Cardiac muscle cell (in vitro differentiated cells and primary cell): Measurements from ENCODE around the gene SLC25A53. TPM values are rescaled to one million over a fixed set of nuclear protein-coding genes. Genes with fewer than 3 reads are reported as not detected.
"Not testable (repeated sequence)": the region's sequence is repeated elsewhere in the genome, so short reads cannot be mapped to it uniquely, and the experiment has no call there.

Experiments used
- DNase-seq, 2 donors: peaks; one replicate each; pipeline versions ENCODE4 v3.0.0 to v3.0.0-alpha.2; 2010 to 2017; ENCODE audit warnings: low read depth in 1 of 2, low spot score in 1 of 2
- H3K27ac ChIP-seq: fragments of 200-600 bp; sonication (generic); 2 replicates; pipeline ENCODE4 v1.5.1; 2016
- H3K27me3 ChIP-seq: fragments of 200-600 bp; sonication (generic); 2 replicates; pipeline ENCODE4 v1.6.0; 2016; ENCODE audit warnings: control low read depth
- H3K36me3 ChIP-seq: fragments of 200-600 bp; sonication (generic); 2 replicates; pipeline ENCODE4 v1.5.1; 2016; ENCODE audit warnings: control low read depth
- H3K4me1 ChIP-seq: fragments of 200-600 bp; sonication (generic); 2 replicates; pipeline ENCODE4 v1.8.1; 2017; ENCODE audit warnings: low read depth, mild to moderate bottlenecking, mixed run types
- H3K4me3 ChIP-seq: fragments of 200-600 bp; sonication (generic); 2 replicates; pipeline ENCODE4 v1.5.1; 2016; ENCODE audit warnings: mild to moderate bottlenecking
- H3K9me3 ChIP-seq: fragments of 200-600 bp; sonication (generic); 2 replicates; pipeline ENCODE4 v1.5.1; 2017; ENCODE audit warnings: low read depth, mild to moderate bottlenecking, control low read depth
- CTCF ChIP-seq: IDR thresholded peaks from 2 replicates; pipeline ENCODE4 v1.5.1; 2012; ENCODE audit warnings: low read depth, mild to moderate bottlenecking, low read length
- polyA plus RNA-seq: library from polyadenylated mRNA; unstranded; fragments of >200 nt; fragmentation: Nextera tagmentation; extraction: Ambion mirVana; gene quantifications from 2 replicates; pipeline ENCODE4 v1.2.1, GENCODE V29; 2016
- total RNA-seq: library from RNA; depleted of rRNA; stranded (reverse); fragments of >200 nt; gene quantifications from 2 replicates; pipeline ENCODE4 v1.2.3, GENCODE V29; 2016

The SLC25A53 gene
- total and polyA plus RNA-seq, 2 experiments from 2014 or later: 5.1 to 15.2 TPM

- Histone ChIP-seq H3K27ac (peak within 1 kb of the TSS; percentile 41), H3K27me3 (no peaks in the 10 kb centered on the region), H3K4me3 (peak within 1 kb of the TSS; percentile 47), H3K9me3 (no peaks in the 10 kb centered on the region), H3K36me3 (no peaks in the 10 kb centered on the region), H3K4me1 (no peaks in the 10 kb centered on the region)
- peak; percentile 67 to 88 for DNase-seq
- TF ChIP-seq CTCF: no peak
These were observed 44.4 kb downstream of the SLC25A53 start, which contains the start of gene ZCCHC18 for GRCh38 chrX:104112326-104112951. ZCCHC18 (plus strand) TSS chrX:104112523; CDS start chrX:104114112, 1,589 bp downstream.

GRCh38 chrX:104110491-104111240 is 46.1 kb downstream of the SLC25A53 start:
- not testable (repeated sequence) for H3K4me3 ChIP-seq, H3K36me3 ChIP-seq, H3K27ac ChIP-seq, H3K4me1 ChIP-seq, H3K27me3 ChIP-seq, DNase-seq, H3K9me3 ChIP-seq

DNA sequence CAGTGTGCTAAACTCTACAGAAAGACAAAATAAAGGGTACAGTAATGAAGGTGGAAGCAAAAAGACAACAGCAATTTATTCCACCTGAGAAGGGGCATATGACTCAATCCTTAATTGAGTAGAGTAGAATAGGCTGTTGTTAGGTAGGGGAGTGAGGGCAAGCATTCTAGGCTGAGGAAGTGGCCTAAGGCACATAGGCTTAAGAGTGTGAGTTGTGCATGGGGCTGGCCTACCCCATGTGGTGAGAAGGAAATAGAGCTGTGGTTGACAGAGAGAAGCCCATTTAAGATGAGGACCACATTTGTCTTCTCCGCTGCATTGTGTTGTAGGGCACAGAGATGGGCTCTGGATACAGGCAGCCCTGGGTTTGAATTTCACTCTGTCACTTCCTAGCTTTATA is 47.9 kb downstream of the SLC25A53 start:
- Histone ChIP-seq H3K4me1 (no peaks in the 10 kb centered on the region), H3K9me3 (no peaks in the 10 kb centered on the region), H3K36me3 (no peaks in the 10 kb centered on the region), H3K27ac (no peak overlapping the region), H3K27me3 (no peaks in the 10 kb centered on the region), H3K4me3 (no peak overlapping the region)
- DNase-seq: no peak
- no peak for TF ChIP-seq CTCF

- no peaks in the 10 kb centered on the region for H3K27me3 ChIP-seq
- H3K9me3 ChIP-seq: no peaks in the 10 kb centered on the region
- H3K4me3 ChIP-seq: no peak overlapping the region
- no peaks in the 10 kb centered on the region for H3K4me1 ChIP-seq
- TF ChIP-seq CTCF: no peak
- no peak for DNase-seq
- no peaks in the 10 kb centered on the region for H3K36me3 ChIP-seq
- no peak overlapping the region for H3K27ac ChIP-seq
These were observed 51.2 kb downstream of the SLC25A53 start for GRCh38 chrX:104105330-104106262.

DNA sequence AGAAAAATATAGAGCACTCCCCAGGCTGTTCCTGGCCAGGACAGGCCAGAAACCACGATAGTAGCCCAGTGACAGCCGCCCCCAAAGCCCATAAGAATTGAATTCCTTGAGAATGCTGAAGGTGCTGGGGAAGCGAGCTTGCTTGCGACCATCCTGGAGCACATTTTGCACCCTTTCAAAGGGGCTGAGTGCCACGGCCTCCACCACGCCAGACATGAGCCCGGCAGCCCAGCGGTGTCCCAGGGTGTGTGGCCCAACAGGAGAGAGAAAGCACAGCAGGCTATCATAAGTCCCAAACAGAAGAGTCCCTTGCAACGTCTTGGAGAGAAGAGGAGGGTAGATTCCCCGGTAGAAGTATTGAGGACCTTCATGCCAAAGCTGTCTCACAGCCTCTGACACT is 52.1 kb downstream of the SLC25A53 start:
- no peak for DNase-seq
- H3K36me3 ChIP-seq: no peaks in the 10 kb centered on the region
- H3K9me3 ChIP-seq: no peaks in the 10 kb centered on the region
- H3K27ac ChIP-seq: no peak overlapping the region
- H3K27me3 ChIP-seq: no peaks in the 10 kb centered on the region
- no peaks in the 10 kb centered on the region for H3K4me1 ChIP-seq
- TF ChIP-seq CTCF: no peak
- H3K4me3 ChIP-seq: no peak overlapping the region
